Activated CD8-positive, alpha-beta memory T cell treated with anti-CD3 and anti-CD28 coated beads, Interleukin-2, amount 50 U/mL, for 24 hours (primary cell): ENCODE measurements around the gene EIPR1.

ENCODE experiments used
- DNase-seq: peaks from one replicate; pipeline ENCODE4 v3.0.0-alpha.2; 2020; ENCODE audit errors: extremely low read depth

The EIPR1 gene

GRCh38 chr2:3267869-3268704 is 109.5 kb downstream of the EIPR1 start:
- no peak for DNase-seq

DNA sequence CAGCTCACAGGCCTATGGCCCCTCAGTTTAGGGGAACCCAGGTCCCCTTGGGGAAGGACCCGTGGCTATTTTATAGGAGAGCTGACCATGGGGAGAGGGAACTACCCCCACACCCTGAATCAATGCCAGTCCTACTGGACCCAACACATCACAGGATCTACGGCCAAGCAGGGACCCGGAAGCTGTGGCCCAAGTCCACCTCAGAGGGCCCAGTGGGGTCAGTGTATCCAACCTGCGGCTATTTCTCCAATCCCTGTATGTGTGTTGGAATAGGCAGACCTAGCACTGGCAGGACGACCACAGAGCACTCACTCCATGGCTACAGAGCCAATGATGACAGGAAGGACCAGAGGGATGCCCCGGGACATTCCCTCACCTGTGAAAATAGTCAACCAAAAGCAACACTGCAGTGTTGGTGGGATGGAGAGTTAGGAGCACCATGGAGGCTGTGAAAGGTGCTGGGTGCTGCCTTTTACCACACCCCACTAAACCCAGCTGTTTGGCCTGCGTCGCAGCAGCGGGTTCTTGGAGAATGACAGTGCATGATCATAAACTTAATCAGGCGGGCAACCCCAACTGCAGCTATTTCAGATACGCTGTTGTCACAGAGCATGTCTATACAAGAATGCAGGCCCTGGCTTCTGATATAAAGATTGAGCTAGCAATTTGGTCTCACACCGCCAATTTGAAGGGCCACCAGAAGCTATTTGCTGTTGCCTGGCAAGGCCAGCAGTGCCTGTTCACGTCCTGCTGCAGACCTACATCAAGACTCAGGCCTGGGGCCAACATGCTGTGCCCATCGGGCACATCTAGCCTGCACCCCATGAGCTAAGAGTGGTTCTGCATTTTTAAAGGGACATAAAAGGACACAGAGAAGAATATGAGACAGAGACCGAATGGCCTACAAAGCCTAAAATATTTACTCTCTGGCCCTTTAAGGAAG is 110.4 kb downstream of the EIPR1 start:
- no peak for DNase-seq

DNA sequence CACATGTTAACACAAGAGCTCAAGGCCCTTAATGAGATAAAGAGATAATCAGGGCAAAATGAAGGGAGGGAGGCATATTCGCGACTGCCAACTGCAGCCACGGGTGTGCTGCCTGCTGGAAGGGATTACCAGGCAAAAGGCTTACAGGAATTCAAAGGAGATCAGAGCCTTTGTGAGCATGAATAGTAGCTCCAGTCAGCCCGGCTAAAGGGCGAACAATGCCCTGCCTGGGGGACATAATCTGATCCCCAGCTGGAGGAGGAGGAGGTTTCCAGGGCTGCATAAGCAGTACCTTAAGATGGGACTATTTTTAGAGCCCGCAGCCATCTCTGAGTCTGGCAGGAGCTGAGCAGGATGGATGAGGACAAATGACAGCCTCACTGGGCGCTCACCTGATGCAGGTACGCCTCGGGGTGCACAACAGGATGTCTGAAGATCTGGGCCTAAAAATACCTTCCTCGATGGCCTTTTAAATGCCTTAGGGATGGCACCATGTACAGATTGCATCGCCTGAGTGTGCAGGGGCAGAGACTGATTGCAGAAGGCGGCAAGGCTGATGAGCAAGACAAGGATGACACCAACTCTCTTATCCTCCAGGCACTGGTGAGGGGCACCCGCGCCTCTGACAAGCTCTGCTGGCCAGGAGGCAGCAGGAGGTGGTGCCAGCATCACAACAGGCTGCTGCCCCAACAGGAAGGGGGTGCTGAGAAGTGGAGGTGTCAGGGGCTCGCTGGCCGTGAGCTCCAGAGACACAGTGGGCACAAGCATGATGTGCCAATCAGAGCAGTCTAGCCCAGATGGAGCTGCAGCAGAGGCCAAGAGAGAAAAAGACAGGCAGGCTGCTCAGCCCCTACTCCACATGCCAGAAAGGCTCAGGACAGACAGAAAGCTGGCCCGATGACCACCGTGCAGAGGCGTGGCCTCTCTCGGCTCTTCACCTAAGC is 111.4 kb downstream of the EIPR1 start:
- no peak for DNase-seq

GRCh38 chr2:3265471-3265870 is 112.1 kb downstream of the EIPR1 start:
- no peak for DNase-seq

GRCh38 chr2:3264010-3264744 is 113.4 kb downstream of the EIPR1 start:
- DNase-seq: no peak

- no peak for DNase-seq
Observed at GRCh38 chr2:3263487-3263886, 114.1 kb downstream of the EIPR1 start.

DNA sequence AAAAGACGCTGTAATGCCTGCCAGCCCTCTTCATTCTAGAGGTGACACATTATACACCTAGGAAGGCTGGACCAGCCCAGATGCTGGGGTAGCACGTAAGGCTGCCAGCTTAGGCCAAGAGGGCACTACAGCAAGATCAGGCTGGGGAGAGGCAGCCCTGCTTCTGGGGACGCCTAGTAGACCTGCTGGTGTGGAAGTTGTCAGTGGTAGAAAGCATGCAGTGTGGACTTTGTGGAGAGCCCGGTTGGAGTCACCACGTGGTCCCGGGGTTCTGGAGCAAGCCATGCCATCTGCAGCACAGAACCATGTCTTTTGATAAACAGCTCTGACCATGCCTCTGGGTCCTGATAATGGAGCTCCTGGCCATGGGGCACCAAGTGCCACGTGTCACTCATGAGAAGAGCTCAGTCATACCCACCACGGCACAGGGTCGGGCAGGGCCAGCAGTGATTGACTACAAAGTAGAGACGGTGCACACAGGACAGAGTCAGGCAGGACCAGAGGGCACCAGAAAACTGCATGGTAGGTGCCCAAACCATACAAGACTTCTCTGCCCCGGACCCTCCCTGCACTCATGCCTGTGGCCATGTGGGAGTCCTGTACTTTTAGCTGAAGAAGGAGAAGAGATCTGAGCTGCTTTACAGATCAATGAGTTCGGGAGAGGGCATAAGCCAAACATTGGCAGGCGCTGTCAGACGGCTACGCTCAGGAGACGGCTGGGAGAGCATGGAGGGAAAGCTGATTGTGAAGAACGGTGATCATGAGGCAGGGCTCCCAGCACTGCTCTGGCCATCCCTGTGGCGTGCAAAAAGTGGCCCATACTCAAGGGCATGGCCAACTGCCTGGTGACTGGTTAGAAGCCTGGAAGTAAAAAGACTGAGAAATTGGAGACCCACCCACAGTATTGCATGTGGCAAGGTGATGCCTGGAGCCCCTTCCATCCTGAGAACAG is 114.9 kb downstream of the EIPR1 start:
- DNase-seq: no peak

DNA sequence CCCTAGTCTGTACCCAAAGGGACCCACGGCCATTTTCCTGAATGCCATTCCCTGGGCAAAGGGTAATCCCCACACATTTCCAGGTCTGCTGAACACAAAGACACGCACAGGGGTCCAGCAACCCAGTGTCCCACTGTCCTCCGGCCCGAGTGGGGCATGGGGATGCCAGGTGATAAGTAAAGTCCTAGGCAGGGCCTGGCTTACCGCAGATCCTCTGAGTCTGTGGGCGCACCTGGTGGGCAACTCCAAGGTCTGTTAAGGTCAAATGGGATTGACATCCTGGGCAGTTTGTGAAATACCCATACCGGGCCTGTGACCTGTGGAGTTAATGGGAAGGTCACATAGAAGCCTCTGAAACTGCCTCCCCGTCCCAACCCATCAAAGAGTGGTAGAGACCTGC is 116.1 kb downstream of the EIPR1 start:
- DNase-seq: no peak

GRCh38 chr2:3260959-3261358 is 116.7 kb downstream of the EIPR1 start:
- DNase-seq: no peak

DNA sequence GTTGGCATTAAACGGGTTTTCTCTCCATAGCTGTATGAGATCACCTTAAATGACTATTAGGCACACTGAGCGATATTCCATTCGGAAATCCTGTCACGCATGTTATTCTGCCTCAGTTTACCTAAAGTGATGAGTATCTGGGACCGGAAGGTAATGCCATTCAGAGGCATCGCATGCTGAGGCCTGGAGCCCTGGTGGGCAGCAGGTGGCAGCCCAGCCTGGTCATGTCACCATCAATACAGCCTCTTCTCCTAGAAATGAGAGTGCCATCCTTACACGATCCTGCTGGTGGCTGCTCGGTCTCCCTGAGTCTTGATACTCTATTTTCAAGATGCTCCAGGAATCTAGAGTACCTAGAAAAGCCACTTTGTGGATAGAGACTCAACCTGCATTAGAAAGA is 119.8 kb downstream of the EIPR1 start:
- DNase-seq: no peak

DNA sequence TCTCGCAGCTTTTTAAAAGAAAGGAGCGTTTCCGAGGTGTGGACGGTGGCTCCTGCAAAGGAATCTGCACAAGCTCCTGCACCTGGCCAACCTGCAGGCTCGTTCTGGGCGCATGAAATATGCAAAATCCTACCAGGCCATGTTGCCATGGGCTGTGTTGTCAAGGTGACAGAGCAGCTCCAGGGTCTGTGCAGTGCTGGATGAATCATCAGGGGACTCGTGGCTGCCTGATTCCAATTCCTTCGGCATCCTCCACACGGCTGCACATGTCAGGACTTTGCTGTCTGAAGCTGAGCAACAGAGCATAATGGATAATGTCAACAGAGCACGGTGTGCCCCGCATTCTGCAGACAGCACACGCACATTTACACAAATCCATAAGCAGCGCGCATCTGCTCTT is 120.5 kb downstream of the EIPR1 start:
- DNase-seq: no peak

DNA sequence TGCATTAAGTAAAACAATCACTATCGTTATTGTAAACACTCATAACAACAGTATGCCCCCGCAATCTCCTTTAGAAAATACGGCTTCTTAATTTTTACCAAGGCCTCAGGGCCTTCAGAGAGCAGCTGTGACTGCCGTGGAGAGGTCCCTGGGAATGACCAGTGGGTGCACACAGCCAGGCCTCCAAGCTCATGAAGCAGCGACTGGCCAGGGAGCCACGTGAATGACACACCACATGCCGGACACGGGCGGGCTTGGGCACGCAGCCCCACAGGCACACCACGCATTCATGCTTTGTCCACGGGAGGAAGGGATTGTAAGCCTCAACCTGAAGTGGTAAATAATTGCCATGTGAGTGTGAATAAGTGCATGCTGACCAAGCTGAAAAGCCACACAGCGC is 121.0 kb downstream of the EIPR1 start:
- no peak for DNase-seq

DNA sequence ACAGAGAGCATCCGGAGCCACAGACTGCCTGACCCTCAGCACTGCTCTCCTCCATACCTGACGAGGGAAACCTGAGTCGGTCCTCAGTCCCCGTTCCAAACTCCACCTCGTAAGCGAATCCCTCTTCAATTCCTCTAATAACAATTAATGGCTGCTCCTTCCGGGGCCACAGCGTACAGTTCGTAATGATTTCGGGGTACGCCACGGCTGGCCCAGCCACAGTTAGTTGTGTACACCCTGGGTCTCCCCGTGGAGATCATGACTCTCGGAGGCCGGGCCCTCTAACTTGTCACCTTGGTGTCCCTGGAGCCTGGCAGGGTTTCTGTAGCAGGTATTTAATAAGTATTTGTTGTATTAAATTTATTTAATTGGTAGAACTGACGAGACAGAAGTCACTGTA is 121.5 kb downstream of the EIPR1 start:
- DNase-seq: no peak

DNA sequence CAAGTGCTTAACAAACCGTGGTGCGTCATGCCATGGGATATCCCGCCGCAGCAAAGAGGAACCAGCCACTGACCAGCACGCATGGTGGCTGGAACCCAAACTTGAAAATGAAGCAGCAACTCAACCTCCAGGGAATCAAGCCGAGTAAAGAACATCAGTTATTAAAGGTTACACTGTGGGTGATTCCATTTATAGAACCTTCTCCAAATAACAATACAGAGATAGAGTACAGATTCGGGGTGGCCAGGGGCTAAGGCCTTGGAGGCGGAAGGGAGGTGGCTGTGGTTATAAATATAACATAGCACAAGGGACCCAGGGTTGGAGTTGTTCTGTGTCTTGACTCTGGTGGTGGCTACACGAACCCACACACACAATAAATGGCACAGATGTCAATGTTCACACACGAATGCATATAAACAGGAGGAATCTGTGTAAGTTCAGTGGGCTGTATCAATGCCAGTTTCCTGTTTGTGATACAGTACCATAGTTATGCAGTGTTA is 123.1 kb downstream of the EIPR1 start:
- no peak for DNase-seq

DNA sequence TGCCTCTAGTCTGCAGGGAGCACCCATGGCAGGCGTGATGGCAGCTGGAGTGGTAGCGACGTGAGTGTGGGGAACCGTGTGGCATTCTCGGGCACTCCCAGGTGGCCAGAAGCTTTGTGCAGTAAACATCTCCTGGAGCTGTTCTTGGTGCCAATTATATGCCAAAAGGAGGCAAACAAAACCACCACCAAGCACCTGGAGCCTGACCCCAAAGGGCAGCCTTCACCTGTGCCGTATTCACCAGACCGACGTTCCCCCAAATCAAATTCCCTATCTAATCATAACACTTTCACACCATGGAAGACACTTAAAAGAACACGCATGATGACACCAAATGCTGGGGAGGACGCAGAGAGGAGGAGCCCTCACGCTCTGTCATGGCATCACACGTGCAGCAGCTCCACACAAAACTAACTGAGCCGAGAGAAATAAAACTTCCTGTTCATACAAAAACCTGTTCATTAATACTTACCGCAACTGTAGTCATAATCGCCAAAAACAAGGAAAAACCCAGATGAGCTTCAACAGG is 123.6 kb downstream of the EIPR1 start:
- no peak for DNase-seq

DNA sequence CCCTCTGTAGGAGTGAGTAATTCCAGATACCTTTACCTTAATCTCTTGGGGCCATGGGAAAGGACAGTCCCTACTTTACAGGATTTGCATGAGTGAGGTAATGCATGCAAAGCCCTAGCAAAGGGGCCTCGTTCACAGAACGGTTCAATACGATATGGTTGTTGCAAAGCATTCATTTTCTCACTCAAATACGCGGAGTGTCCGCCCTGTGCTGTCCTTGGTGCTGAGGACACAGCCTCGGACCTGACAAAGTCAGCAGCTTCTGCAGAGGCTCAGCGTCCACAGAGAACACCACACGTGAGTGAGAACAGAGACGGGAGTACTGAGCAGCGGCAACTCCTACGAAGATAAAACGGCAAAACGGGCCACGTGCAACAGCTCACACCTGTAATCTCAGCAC is 125.7 kb downstream of the EIPR1 start:
- no peak for DNase-seq

DNA sequence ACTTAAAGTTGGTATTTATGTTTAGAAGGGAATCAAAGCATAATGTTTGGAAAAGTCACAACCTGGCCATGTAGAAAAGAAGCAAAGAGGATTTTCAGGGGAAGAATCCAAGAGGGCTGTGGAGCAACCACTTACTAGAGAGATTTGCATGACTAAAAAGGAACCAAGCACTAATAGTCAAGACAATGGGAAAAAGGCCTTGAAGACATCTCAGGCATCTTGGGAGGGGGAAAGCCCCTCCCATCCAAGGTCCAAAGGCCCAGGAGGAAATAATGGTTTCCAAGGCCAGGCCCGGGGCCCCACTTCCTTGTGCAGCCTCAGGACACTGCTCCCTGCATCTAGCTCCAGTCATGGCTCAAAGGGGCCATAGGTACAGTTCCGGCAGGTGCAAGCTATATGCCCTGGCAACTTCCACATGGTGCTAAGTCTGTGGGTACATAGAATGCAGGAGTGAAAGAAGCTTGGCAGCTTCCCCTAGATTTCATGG is 128.1 kb downstream of the EIPR1 start:
- DNase-seq: no peak

DNA sequence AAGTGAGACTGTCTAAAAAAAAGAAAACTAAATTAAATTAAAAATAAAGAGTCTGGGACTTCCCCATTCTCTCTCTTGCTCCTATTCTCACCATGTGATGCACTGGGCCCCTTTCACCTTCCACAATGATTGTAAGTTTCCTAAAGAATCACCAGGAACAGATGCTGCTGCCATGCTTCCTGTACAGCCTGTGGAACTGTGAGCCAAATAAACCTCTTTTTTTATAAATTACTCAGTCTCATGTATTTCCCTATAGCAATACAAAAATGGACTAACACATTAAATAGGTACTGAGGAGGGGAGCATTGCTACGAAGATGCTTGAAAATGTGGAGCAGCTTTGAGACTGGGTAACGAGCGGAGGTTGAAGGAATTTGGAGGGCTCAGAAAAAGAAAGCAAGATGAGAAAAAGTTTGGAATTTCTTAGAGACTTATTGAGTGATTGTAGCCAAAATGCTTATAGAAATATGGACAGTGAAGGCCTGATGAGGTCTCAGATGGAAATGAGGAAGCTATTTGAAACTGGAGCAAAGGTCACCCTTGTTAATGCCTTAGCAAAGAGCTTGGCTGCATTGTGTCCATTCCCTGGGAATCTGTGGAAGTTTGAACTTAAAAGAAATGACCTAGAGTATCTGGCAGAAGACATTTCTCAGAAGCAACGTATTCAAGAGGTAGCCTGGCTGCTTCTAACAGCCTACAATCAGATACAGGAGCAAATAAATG is 128.7 kb downstream of the EIPR1 start:
- DNase-seq: no peak
